K562 (cell line): ENCODE results near the gene RNF214. TPM values are rescaled to one million over a fixed set of nuclear protein-coding genes. Genes with fewer than 3 reads are reported as not detected.

Source experiments
- ATAC-seq: fragments of 200-7000 bp; cut with Tn5 transposase; 3 replicates; pipeline ENCODE4 v1.9.1; 2020; ENCODE audit warnings: moderate library complexity
- BruUV-seq: library from RNA; stranded (reverse); fragments of 400-500 nt; replicated peaks from 2 replicates; lab custom pipeline; 2021; lab: Mats Ljungman, UMichigan
- CTCF ChIA-PET: fragments of 300-600 bp; formaldehyde crosslinking; extraction: SDS; loops from one replicate; lab custom pipeline; 2021; ENCODE audit warnings: low intra/inter-chr PET ratio; lab: Yijun Ruan, JAX
- POLR2A ChIA-PET: fragments of 300-600, 350-650 bp; sonication (Branson Sonifier 250); formaldehyde crosslinking; extraction: SDS; loops from one replicate; lab custom pipeline; 2021; ENCODE audit warnings: antibody characterized with exemption, inconsistent platforms; lab: Yijun Ruan, JAX
- DNase-seq, 4 experiments: peaks; one replicate each; pipeline versions ENCODE4 v3.0.0 to v3.0.0-alpha.2; 2011 to 2018; ENCODE audit warnings: low spot score in 3 of 4, mixed read lengths in 3 of 4; ENCODE audit errors: extremely low read depth in 1 of 4
- FAIRE-seq: peaks from 2 replicates; lab custom pipeline; 2011; peaks lifted over from hg19 to GRCh38; lab: Jason Lieb, UNC
- H2AFZ ChIP-seq: 2 replicates; pipeline ENCODE4 v1.6.0; 2011; ENCODE audit warnings: low read depth, low read length, control low read depth, inconsistent platforms
- H3K27ac ChIP-seq: fragments of 200-600 bp; 3 replicates; pipeline ENCODE4 v1.8.0; 2011; ENCODE audit warnings: low read depth, mild to moderate bottlenecking, control low read depth, inconsistent platforms, low read length, moderate library complexity, mixed read lengths; ENCODE audit errors: extremely low read depth
- H3K27me3 ChIP-seq, 2 experiments: fragments of 300-600 bp in 1 of 2; 2 replicates in 1 of 2; 3 replicates in 1 of 2; pipeline versions ENCODE4 v1.6.0 to v1.8.0; 2011; ENCODE audit warnings: inconsistent platforms in 2 of 2, low read length in 2 of 2, mild to moderate bottlenecking in 1 of 2, mixed read lengths in 1 of 2, moderate library complexity in 1 of 2; ENCODE audit not compliant: control insufficient read depth in 2 of 2, insufficient read depth in 2 of 2
- H3K36me3 ChIP-seq: fragments of 300-600 bp; 3 replicates; pipeline ENCODE4 v1.8.0; 2011; ENCODE audit warnings: mild to moderate bottlenecking, low read length, inconsistent platforms; ENCODE audit not compliant: control insufficient read depth, insufficient read depth
- H3K4me1 ChIP-seq, 2 experiments: fragments of 200-600 bp in 1 of 2; replicated peaks in 1 of 2; 2 replicates in 1 of 2; 3 replicates in 1 of 2; pipeline versions ENCODE4 v1.5.1 to v1.8.0; 2011; ENCODE audit warnings: inconsistent platforms in 2 of 2, low read length in 2 of 2, mild to moderate bottlenecking in 1 of 2, mixed read lengths in 1 of 2, moderate library complexity in 1 of 2; ENCODE audit not compliant: control insufficient read depth in 2 of 2, insufficient read depth in 2 of 2
- H3K4me2 ChIP-seq: 2 replicates; pipeline ENCODE4 v1.6.1; 2011; ENCODE audit warnings: low read length, control low read depth, inconsistent platforms, mixed read lengths; ENCODE audit not compliant: insufficient read depth
- H3K4me3 ChIP-seq: fragments of 200-600 bp; sonication (generic), shearing (Covaris generic); 2 replicates; pipeline ENCODE4 v1.5.1; 2016; ENCODE audit warnings: control low read depth, inconsistent platforms
- H3K79me2 ChIP-seq: fragments of 200-600 bp; 3 replicates; pipeline ENCODE4 v1.8.0; 2011; ENCODE audit warnings: low read length, inconsistent platforms; ENCODE audit not compliant: control insufficient read depth, insufficient read depth
- H3K9ac ChIP-seq, 2 experiments: 2 replicates each; pipeline versions ENCODE4 v1.6.0 to v1.6.1; 2011; ENCODE audit warnings: low read depth in 2 of 2, low read length in 2 of 2, control low read depth in 1 of 2, inconsistent platforms in 1 of 2, mild to moderate bottlenecking in 1 of 2, mixed read lengths in 1 of 2; ENCODE audit not compliant: insufficient read depth in 1 of 2
- H3K9me1 ChIP-seq: one replicate; pipeline ENCODE4 v1.6.0; 2011; ENCODE audit warnings: inconsistent platforms, mild to moderate bottlenecking, low read length, moderate library complexity; ENCODE audit not compliant: control insufficient read depth, insufficient read depth
- H3K9me3 ChIP-seq: replicated peaks from 2 replicates; pipeline ENCODE4 v1.5.1; 2011; ENCODE audit warnings: low read depth, low read length, inconsistent platforms; ENCODE audit not compliant: control insufficient read depth, insufficient read depth
- H4K20me1 ChIP-seq: replicated peaks from 2 replicates; pipeline ENCODE4 v1.6.1; 2011; ENCODE audit warnings: low read length, inconsistent platforms, mixed read lengths; ENCODE audit not compliant: control insufficient read depth, insufficient read depth
- E2F6 ChIP-seq, 2 experiments: IDR thresholded peaks; 2 replicates each; pipeline ENCODE4 v1.6.1; 2011; ENCODE audit warnings: borderline replicate concordance in 1 of 2, control low read depth in 1 of 2, low read depth in 1 of 2, low read length in 1 of 2, mild to moderate bottlenecking in 1 of 2, mixed read lengths in 1 of 2, moderate library complexity in 1 of 2; ENCODE audit not compliant: insufficient read depth in 1 of 2, insufficient read length in 1 of 2, poor library complexity in 1 of 2, severe bottlenecking in 1 of 2; ENCODE audit errors: extremely low read depth in 1 of 2
- ELK3 ChIP-seq: fragments of 450-650 bp; formaldehyde crosslinking; IDR thresholded peaks from 2 replicates; pipeline ENCODE4 v1.4.0; 2020; ENCODE audit warnings: mild to moderate bottlenecking
- EP300 ChIP-seq: IDR thresholded peaks from 2 replicates; pipeline ENCODE4 v1.6.1; 2012; ENCODE audit warnings: low read length, improper control_type of control experiment
- ESRRB ChIP-seq: fragments of 250-450 bp; sonication (Bioruptor Pico); IDR thresholded peaks from 2 replicates; pipeline ENCODE4 v1.5.0; 2020; ENCODE audit warnings: mild to moderate bottlenecking, moderate library complexity, borderline replicate concordance
- GMEB1 ChIP-seq: fragments of 250-450 bp; sonication (Bioruptor Pico); IDR thresholded peaks from 2 replicates; pipeline ENCODE4 v1.4.0; 2020; ENCODE audit warnings: mild to moderate bottlenecking
- IFI16 ChIP-seq: fragments of 250-450 bp; sonication (Bioruptor Pico); IDR thresholded peaks from 2 replicates; pipeline ENCODE4 v2.1.2; 2022; ENCODE audit warnings: mild to moderate bottlenecking, inconsistent platforms
- MAFF ChIP-seq: IDR thresholded peaks from 2 replicates; pipeline ENCODE4 v1.6.1; 2012; ENCODE audit warnings: low read length, improper control_type of control experiment
- MAZ ChIP-seq, 2 experiments: fragments of 450-650 bp in 1 of 2; sonication (generic) in 1 of 2; formaldehyde crosslinking; IDR thresholded peaks in 1 of 2; conservative IDR thresholded peaks in 1 of 2; 2 replicates each; pipeline versions ENCODE4 v1.4.0 to v1.5.0; 2020; ENCODE audit warnings: mild to moderate bottlenecking in 1 of 2, missing genetic modification reagents in 1 of 2
- NKRF ChIP-seq: fragments of 450-650 bp; IDR thresholded peaks from 2 replicates; pipeline ENCODE4 v1.6.1; 2016; ENCODE audit warnings: borderline replicate concordance
- POLR2A ChIP-seq: fragments of 450-650 bp; conservative IDR thresholded peaks from 2 replicates; pipeline ENCODE4 v1.6.1; 2016
- POLR2B ChIP-seq: fragments of 450-650 bp; IDR thresholded peaks from 2 replicates; pipeline ENCODE4 v1.6.1; 2018; ENCODE audit warnings: low read depth; ENCODE audit not compliant: partially characterized antibody
- SMARCC2 ChIP-seq: fragments of 450-650 bp; IDR thresholded peaks from 2 replicates; pipeline ENCODE4 v1.6.1; 2017; ENCODE audit warnings: antibody characterized with exemption, moderate library complexity, mild to moderate bottlenecking, low read depth
- SREBF2 ChIP-seq: sonication (generic); formaldehyde crosslinking; IDR thresholded peaks from 2 replicates; pipeline ENCODE4 v1.4.0; 2020; ENCODE audit warnings: mild to moderate bottlenecking, missing genetic modification reagents
- ZBTB43 ChIP-seq: sonication (generic); formaldehyde crosslinking; IDR thresholded peaks from 2 replicates; pipeline ENCODE4 v1.8.0; 2023; ENCODE audit warnings: mild to moderate bottlenecking, missing genetic modification reagents
- ZFPM2 ChIP-seq: fragments of 250-450 bp; sonication (Bioruptor Pico); IDR thresholded peaks from 2 replicates; pipeline ENCODE4 v1.5.1; 2022; ENCODE audit warnings: mild to moderate bottlenecking
- ZNF212 ChIP-seq: fragments of 450-650 bp; formaldehyde crosslinking; IDR thresholded peaks from 2 replicates; pipeline ENCODE4 v1.4.0; 2020; ENCODE audit warnings: mild to moderate bottlenecking
- ZNF431 ChIP-seq: sonication (generic); formaldehyde crosslinking; IDR thresholded peaks from 2 replicates; pipeline ENCODE4 v1.8.0; 2022; ENCODE audit warnings: mild to moderate bottlenecking, missing genetic modification reagents
- WGBS: fragments of 100-300 bp; shearing (Covaris generic); methylation state at CpG from one replicate; pipeline ENCODE4 v1.1.6; 2016; ENCODE audit warnings: low coverage, mixed read lengths; ENCODE audit not compliant: insufficient coverage; ENCODE audit errors: missing lambda C conversion rate; 5-methylcytosine and 5-hydroxymethylcytosine counted together
- in situ Hi-C: fragments of 300-500 bp; cut with MboI; formaldehyde crosslinking; loops from 4 replicates; pipeline ENCODE4 v1.15.0; 2018; ENCODE audit warnings: inconsistent platforms, mixed read lengths
- intact Hi-C: fragments of 100-400 bp; cut with micrococcal nuclease; formaldehyde crosslinking; loops from 2 replicates; pipeline ENCODE4 v1.14.2; 2022
- polyA plus RNA-seq, 8 experiments: library from polyadenylated mRNA; depleted of rRNA in 4 of 8; stranded (reverse) in 5 of 8; unstranded in 3 of 8; fragments of >200 nt; fragmentation: Nextera tagmentation in 2 of 8; fragmentation: Illumina TruSeq in 1 of 8; extraction: Ambion mirVana in 2 of 8; extraction: Trizol in 1 of 8; gene quantifications; 2 replicates each; pipeline versions ENCODE4 v1.2.1 to v1.2.3, GENCODE V29; 2011 to 2014; ENCODE audit warnings: inconsistent platforms in 1 of 8, missing spikeins in 1 of 8
- total RNA-seq, 7 experiments: library from RNA; depleted of rRNA in 6 of 7; stranded (reverse); fragments of >200 nt in 6 of 7; fragmentation: Illumina TruSeq in 2 of 7; extraction: Trizol in 2 of 7; gene quantifications; 2 replicates each; pipeline versions ENCODE4 v1.2.1 to v1.2.3, GENCODE V29; 2011 to 2021; ENCODE audit warnings: low replicate concordance in 1 of 7

Gene RNF214
- total and polyA plus RNA-seq, 9 of the 15 experiments (the other 6 are each of a cell fraction or from before 2014, with no cell fraction given): 6.6 to 24.8 (median 11.9) TPM

- Histone ChIP-seq H3K27ac (no peak overlapping the region), H4K20me1 (no peaks in the 10 kb centered on the region; the same call in 1 of the 2 replicates), H3K4me3 (no peak overlapping the region), H3K4me1 (no peaks in the 10 kb centered on the region), H3K9me3 (no peaks in the 10 kb centered on the region), H3K9me1 (no peaks in the 10 kb centered on the region), H3K79me2 (no peaks in the 10 kb centered on the region), H3K9ac (no peak overlapping the region), H2AFZ (no peak overlapping the region), H3K36me3 (peaks cover 7% of the 10 kb centered on the region; the same call in 1 of the 3 replicates), H3K4me2 (no peak overlapping the region), H3K27me3 (no peaks in the 10 kb centered on the region)
- DNase-seq: no peak
- in situ Hi-C loops: no loop called here
- ATAC-seq: no peak
- ChIA-PET POLR2A (no interaction called here), CTCF (no interaction called here)
- 65% methylated on average over 2 of the region's 2 CpGs for WGBS
- no peak for FAIRE-seq
- no TSS peak for BruUV-seq
- intact Hi-C loops: no loop called here
- TF ChIP-seq ZNF212 (CRISPR knock-in tag) (no peak), NKRF (no peak), SREBF2 (CRISPR knock-in tag) (no peak), MAZ (CRISPR knock-in tag; conservative IDR thresholded peaks at IDR 0.05 in 1 of 2, IDR thresholded peaks at IDR 0.05 in 1 of 2) (no peak), ZFPM2 (CRISPR knock-in tag) (no peak), ZNF431 (CRISPR knock-in tag) (no peak), IFI16 (CRISPR knock-in tag) (no peak), ELK3 (CRISPR knock-in tag) (no peak), ESRRB (no peak), POLR2A (no peak), E2F6 (IDR thresholded peaks at IDR 0.05; ENCODE audit: borderline replicate concordance in 1 of 2, extremely low read depth in 1 of 2, insufficient read depth in 1 of 2, insufficient read length in 1 of 2, low read depth in 1 of 2, low read length in 1 of 2, poor library complexity in 1 of 2, severe bottlenecking in 1 of 2) (no peak), SMARCC2 (no peak), POLR2B (no peak), MAFF (no peak), EP300 (no peak), ZBTB43 (CRISPR knock-in tag) (no peak), GMEB1 (CRISPR knock-in tag) (no peak)
Observed at GRCh38 chr11:117292616-117293015, 60.1 kb downstream of the RNF214 start.
